ENCODE measurements around the gene FCSK. TPM values are rescaled to one million over a fixed set of nuclear protein-coding genes. Genes with fewer than 3 reads are reported as not detected.

FCSK gene
- total RNA-seq, 1 donor = 11.9 TPM

DNA sequence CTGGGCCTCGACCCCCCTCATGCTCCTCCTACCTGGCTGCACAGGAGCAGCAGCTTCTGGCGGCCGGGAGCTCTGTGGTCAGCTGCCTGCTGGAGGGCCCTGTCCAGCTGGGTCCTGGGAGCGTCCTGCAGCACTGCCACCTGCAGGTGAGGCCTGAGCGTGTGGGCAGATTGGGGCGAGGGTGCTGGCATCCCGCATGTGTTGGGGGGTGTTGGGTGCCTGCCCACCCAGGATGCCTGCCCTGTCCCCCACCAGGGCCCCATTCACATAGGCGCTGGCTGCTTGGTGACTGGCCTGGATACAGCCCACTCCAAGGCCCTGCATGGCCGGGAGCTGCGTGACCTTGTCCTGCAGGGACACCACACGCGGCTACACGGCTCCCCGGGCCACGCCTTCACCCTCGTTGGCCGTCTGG, 16.5 kb downstream of the FCSK start:
- no peaks in the 10 kb centered on the region for H3K27me3 ChIP-seq (ENCODE audit: insufficient read depth, low read length)
- no peaks in the 10 kb centered on the region for H3K9me3 ChIP-seq (ENCODE audit: low read depth, low read length)
- no peak overlapping the region for H3K4me2 ChIP-seq (ENCODE audit: insufficient read depth, low read length)
- H2AFZ ChIP-seq (ENCODE audit: low read length) = no peak overlapping the region
- TF ChIP-seq, protein P1, sequence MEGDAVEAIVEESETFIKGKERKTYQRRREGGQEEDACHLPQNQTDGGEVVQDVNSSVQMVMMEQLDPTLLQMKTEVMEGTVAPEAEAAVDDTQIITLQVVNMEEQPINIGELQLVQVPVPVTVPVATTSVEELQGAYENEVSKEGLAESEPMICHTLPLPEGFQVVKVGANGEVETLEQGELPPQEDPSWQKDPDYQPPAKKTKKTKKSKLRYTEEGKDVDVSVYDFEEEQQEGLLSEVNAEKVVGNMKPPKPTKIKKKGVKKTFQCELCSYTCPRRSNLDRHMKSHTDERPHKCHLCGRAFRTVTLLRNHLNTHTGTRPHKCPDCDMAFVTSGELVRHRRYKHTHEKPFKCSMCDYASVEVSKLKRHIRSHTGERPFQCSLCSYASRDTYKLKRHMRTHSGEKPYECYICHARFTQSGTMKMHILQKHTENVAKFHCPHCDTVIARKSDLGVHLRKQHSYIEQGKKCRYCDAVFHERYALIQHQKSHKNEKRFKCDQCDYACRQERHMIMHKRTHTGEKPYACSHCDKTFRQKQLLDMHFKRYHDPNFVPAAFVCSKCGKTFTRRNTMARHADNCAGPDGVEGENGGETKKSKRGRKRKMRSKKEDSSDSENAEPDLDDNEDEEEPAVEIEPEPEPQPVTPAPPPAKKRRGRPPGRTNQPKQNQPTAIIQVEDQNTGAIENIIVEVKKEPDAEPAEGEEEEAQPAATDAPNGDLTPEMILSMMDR (IDR thresholded peaks at IDR 0.05; ENCODE audit: extremely low read depth, low read depth, low read length) = peak; percentile 37
- H3K4me3 ChIP-seq (ENCODE audit: insufficient read depth, low read length) = no peak overlapping the region
- no peaks in the 10 kb centered on the region for H3K36me3 ChIP-seq (ENCODE audit: insufficient read depth, low read length)
- no peak overlapping the region for H3K27ac ChIP-seq (ENCODE audit: low read depth, low read length)
- H4K20me1 ChIP-seq (ENCODE audit: insufficient read depth, low read length) = no peaks in the 10 kb centered on the region
- no peaks in the 10 kb centered on the region for H3K79me2 ChIP-seq (ENCODE audit: insufficient read depth, low read length)
- DNase-seq (ENCODE audit: insufficient read length, low spot score, missing footprints) = peak; percentile 92
- H3K4me1 ChIP-seq (ENCODE audit: insufficient read depth, low read length) = no peaks in the 10 kb centered on the region

DNA sequence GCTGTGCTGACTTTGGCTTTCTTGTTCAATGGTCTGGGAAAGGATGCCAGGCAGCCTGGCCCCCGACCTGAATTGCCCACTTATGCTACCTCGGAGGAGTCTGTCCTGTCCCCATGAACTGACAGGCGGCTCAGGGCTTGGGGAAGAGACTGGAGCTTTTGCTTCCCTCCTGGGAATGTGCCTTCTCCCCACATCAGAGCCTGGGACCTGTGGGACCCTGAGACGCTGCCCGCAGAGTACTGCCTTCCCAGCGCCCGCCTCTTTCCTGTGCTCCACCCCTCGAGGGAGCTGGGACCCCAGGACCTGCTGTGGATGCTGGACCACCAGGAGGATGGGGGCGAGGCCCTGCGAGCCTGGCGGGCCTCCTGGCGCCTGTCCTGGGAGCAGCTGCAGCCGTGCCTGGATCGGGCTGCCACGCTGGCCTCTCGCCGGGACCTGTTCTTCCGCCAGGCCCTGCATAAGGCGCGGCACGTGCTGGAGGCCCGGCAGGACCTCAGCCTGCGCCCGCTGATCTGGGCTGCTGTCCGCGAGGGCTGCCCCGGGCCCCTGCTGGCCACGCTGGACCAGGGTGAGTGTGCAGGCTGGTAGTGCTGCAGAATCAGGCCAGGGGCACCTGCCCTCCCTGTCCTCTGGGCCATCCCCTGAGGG, 18.5 kb downstream of the FCSK start:
- Histone ChIP-seq H3K4me1 (ENCODE audit: insufficient read depth, low read length) (peaks cover 9% of the 10 kb centered on the region), H3K9me3 (ENCODE audit: low read depth, low read length) (no peaks in the 10 kb centered on the region), H3K36me3 (ENCODE audit: insufficient read depth, low read length) (peaks cover 4% of the 10 kb centered on the region), H3K27ac (ENCODE audit: low read depth, low read length) (no peak overlapping the region), H2AFZ (ENCODE audit: low read length) (no peak overlapping the region), H3K4me2 (ENCODE audit: insufficient read depth, low read length) (no peak overlapping the region), H3K27me3 (ENCODE audit: insufficient read depth, low read length) (no peaks in the 10 kb centered on the region), H3K4me3 (ENCODE audit: insufficient read depth, low read length) (no peak overlapping the region), H3K79me2 (ENCODE audit: insufficient read depth, low read length) (no peaks in the 10 kb centered on the region), H4K20me1 (ENCODE audit: insufficient read depth, low read length) (no peaks in the 10 kb centered on the region)
- DNase-seq (ENCODE audit: insufficient read length, low spot score, missing footprints) = peak; percentile 61
- TF ChIP-seq, protein P1 (IDR thresholded peaks at IDR 0.05; ENCODE audit: extremely low read depth, low read depth, low read length) = no peak

DNA sequence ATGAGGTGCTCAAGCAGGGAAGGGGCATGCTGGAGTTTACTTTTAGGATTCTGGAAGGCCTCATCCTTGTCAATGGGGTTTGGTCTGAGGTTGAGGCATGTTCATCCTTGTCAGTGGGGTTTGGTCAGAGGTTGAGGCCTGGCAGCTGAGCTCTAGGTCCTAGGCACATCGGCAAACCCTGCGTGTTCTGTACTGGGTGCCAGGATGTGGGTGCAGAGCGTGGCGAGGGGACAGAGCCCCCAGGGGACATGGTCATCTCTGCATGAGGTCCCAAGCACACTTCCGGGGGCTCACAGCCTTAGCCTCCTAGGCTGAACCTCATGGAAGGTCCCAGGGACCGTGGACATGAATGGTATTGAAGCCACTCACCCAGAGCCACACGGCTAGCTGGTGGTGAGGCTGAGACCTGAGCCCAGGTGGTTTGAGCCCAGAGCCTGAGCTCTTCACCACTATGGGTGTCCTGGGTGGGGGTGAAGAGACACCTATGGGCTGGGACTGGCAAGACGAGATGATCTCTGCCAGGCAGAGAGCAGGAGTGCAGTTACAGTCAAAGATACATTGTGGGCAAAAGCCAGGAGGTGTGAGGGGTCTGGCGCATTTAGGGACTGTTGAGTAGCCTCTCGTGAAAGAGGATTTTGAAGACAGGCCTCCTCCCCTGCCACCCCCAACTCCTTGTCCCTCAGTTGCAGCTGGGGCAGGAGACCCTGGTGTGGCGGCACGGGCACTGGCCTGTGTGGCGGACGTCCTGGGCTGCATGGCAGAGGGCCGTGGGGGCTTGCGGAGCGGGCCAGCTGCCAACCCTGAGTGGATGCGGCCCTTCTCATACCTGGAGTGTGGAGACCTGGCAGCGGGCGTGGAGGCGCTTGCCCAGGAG, 19.3 kb downstream of the FCSK start:
- no peaks in the 10 kb centered on the region for H3K27me3 ChIP-seq (ENCODE audit: insufficient read depth, low read length)
- H3K4me2 ChIP-seq (ENCODE audit: insufficient read depth, low read length) = no peak overlapping the region
- peaks cover 4% of the 10 kb centered on the region for H3K36me3 ChIP-seq (ENCODE audit: insufficient read depth, low read length)
- no peaks in the 10 kb centered on the region for H3K79me2 ChIP-seq (ENCODE audit: insufficient read depth, low read length)
- H3K27ac ChIP-seq (ENCODE audit: low read depth, low read length) = no peak overlapping the region
- H4K20me1 ChIP-seq (ENCODE audit: insufficient read depth, low read length) = no peaks in the 10 kb centered on the region
- no peak overlapping the region for H3K4me3 ChIP-seq (ENCODE audit: insufficient read depth, low read length)
- no peaks in the 10 kb centered on the region for H3K9me3 ChIP-seq (ENCODE audit: low read depth, low read length)
- DNase-seq (ENCODE audit: insufficient read length, low spot score, missing footprints) = peak; percentile 76
- TF ChIP-seq, protein P1 (IDR thresholded peaks at IDR 0.05; ENCODE audit: extremely low read depth, low read depth, low read length) = no peak
- no peak overlapping the region for H2AFZ ChIP-seq (ENCODE audit: low read length)
- H3K4me1 ChIP-seq (ENCODE audit: insufficient read depth, low read length) = peaks cover 9% of the 10 kb centered on the region
